ENCODE measurements around the gene FAM13C.

- TF ChIP-seq POLR2A (IDR thresholded peaks at IDR 0.05; ENCODE audit: low read depth, low read length) (no peak), POLR2AphosphoS5 (IDR thresholded peaks at IDR 0.05; ENCODE audit: low read depth, low read length) (no peak)
Observed at GRCh38 chr10:59388671-59388976, 26.3 kb upstream of the FAM13C start.
